Esophagus squamous epithelium (tissue), 4 donors: ENCODE measurements around the gene C16orf74.

Experiments
- CTCF ChIP-seq, 6 experiments: fragments of 450-650 bp in 4 of 6; fragments of 200-600 bp in 2 of 6; sonication (generic) in 2 of 6; IDR thresholded peaks; one replicate each; pipeline ENCODE4 v1.5.1; 2016 to 2019; ENCODE audit warnings: antibody characterized with exemption in 6 of 6, mild to moderate bottlenecking in 4 of 6, moderate library complexity in 4 of 6
- POLR2A ChIP-seq, 4 donors: fragments of 450-650 bp; IDR thresholded peaks; one replicate each; pipeline ENCODE4 v1.6.1; 2017; ENCODE audit warnings: antibody characterized with exemption in 4 of 4, mild to moderate bottlenecking in 4 of 4, moderate library complexity in 3 of 4

- TF ChIP-seq CTCF (IDR thresholded peaks at IDR 0.05) (no peak), POLR2A (IDR thresholded peaks at IDR 0.05) (no peak)
Measured at GRCh38 chr16:85750827-85751697, at the start of gene C16orf74.
